Measurements from ENCODE around the gene GAL. TPM values are rescaled to one million over a fixed set of nuclear protein-coding genes. Genes with fewer than 3 reads are reported as not detected.

The GAL gene
- total RNA-seq, 1 donor from 2014 or later = not detected

DNA sequence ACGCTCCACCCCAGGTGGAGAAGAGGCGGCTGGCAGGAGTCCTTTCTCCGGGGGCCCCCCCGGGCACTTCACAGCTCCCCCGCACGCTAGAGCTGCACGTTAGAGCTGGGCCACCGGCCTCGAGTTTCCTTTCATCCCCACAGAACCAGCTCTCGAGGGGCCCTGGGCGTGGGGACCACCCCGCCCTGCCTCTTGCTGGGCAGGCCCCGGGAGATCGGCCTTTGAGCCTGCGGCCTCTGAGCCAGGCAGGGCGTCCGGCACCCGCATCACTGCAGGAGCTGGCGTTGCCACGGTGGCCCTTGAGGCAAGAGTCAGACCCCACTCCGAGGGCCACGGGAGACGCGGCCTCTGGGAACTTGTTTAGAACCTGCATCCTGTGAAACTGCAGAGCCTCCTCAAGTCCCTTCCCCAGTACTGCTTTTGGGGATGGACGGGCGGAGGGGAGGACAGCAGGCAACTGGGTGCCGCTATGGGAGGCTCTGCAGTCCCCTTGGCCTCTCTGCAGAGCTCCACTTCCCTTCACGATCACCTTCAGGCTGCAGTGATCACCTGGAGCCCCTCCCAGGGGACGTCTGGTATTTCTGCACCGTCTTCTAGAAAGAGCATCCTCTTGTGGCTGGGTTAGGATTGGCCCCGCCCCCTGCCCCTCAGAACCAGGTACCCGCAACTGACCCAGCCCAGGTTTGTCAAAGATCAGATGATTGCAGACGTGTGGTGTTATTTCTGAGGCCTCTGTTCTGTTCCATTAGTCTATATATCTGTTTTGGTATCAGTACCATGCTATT lies 13.9 kb upstream of the GAL start:
- Mint-ChIP-seq H3K27me3 (ENCODE audit: insufficient read depth, low read depth) (peaks cover 13% of the 10 kb centered on the region), H3K4me1 (peaks cover 21% of the 10 kb centered on the region), H3K4me3 (no peak overlapping the region), H3K9me3 (peaks cover 6% of the 10 kb centered on the region), H3K27ac (no peak overlapping the region), H3K36me3 (peaks cover 2% of the 10 kb centered on the region)
- Histone ChIP-seq H4K20me1 (ENCODE audit: low read depth) (no peaks in the 10 kb centered on the region), H3K4me3 (no peak overlapping the region), H3K9ac (no peak overlapping the region), H3K79me2 (ENCODE audit: low read depth) (no peaks in the 10 kb centered on the region), H3K9me3 (ENCODE audit: low read depth) (no peaks in the 10 kb centered on the region), H3K27me3 (no peaks in the 10 kb centered on the region), H3K36me3 (no peaks in the 10 kb centered on the region), H3K4me2 (no peak overlapping the region), H3K4me1 (no peaks in the 10 kb centered on the region), H3K27ac (no peak overlapping the region), H2AFZ (replicated peaks) (no peak overlapping the region), H3F3A (ENCODE audit: low read depth) (no peaks in the 10 kb centered on the region)
- TF ChIP-seq, protein P1, sequence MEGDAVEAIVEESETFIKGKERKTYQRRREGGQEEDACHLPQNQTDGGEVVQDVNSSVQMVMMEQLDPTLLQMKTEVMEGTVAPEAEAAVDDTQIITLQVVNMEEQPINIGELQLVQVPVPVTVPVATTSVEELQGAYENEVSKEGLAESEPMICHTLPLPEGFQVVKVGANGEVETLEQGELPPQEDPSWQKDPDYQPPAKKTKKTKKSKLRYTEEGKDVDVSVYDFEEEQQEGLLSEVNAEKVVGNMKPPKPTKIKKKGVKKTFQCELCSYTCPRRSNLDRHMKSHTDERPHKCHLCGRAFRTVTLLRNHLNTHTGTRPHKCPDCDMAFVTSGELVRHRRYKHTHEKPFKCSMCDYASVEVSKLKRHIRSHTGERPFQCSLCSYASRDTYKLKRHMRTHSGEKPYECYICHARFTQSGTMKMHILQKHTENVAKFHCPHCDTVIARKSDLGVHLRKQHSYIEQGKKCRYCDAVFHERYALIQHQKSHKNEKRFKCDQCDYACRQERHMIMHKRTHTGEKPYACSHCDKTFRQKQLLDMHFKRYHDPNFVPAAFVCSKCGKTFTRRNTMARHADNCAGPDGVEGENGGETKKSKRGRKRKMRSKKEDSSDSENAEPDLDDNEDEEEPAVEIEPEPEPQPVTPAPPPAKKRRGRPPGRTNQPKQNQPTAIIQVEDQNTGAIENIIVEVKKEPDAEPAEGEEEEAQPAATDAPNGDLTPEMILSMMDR (IDR thresholded peaks at IDR 0.05) = no peak
- TF ChIP-seq EZH2phosphoT487 (IDR thresholded peaks at IDR 0.05) = no peak
- DNase-seq (ENCODE audit: low spot score) = no peak

DNA sequence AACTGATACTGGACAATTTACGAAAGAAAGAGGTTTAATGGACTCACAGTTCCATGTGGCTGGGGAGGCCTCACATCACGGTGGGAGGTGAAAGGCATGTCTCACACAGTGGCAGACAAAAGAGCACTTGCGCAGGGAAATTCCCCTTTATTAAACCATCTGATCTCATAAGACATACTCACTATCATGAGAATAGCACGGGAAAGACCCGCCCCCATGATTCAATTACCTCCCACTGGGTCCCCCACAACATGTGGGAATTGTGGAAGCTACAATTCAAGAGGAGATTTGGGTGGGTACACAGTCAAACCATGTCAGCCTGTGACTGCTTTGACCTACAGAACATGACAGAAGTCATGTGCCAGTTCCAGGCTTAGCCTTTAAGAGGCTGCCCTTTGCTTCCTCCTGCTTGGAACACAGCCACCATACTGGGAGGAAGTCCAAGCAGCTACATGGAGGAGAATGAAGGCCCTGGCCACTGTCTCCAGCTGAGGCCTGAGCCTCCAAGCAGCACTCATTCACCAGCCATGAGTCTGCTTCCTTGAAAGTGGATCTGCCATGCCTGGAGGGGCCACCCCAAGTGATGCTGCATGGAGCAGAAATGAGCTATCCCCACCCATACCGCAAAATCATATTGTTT lies 10.9 kb upstream of the GAL start:
- no peaks in the 10 kb centered on the region for H3K79me2 ChIP-seq (ENCODE audit: low read depth)
- no peak overlapping the region for H2AFZ ChIP-seq (replicated peaks)
- H3K9me3 ChIP-seq (ENCODE audit: low read depth) = no peaks in the 10 kb centered on the region
- H3K4me3 ChIP-seq = no peak overlapping the region
- no peaks in the 10 kb centered on the region for H3K36me3 ChIP-seq
- no peak overlapping the region for H3K9ac ChIP-seq
- no peaks in the 10 kb centered on the region for H3K27me3 ChIP-seq
- H3F3A ChIP-seq (ENCODE audit: low read depth) = no peaks in the 10 kb centered on the region
- Mint-ChIP-seq H3K27me3 (ENCODE audit: insufficient read depth, low read depth) (peaks cover 14% of the 10 kb centered on the region), H3K9me3 (peaks cover 6% of the 10 kb centered on the region), H3K36me3 (peaks cover 2% of the 10 kb centered on the region), H3K4me1 (peaks cover 21% of the 10 kb centered on the region), H3K4me3 (peak overlapping the region; percentile 25), H3K27ac (peak overlapping the region; percentile 82)
- no peaks in the 10 kb centered on the region for H4K20me1 ChIP-seq (ENCODE audit: low read depth)
- TF ChIP-seq, protein P1 (IDR thresholded peaks at IDR 0.05) = no peak
- TF ChIP-seq EZH2phosphoT487 (IDR thresholded peaks at IDR 0.05) = no peak
- TF ChIP-seq EZH2 (IDR thresholded peaks at IDR 0.05) = no peak
- H3K4me2 ChIP-seq = no peak overlapping the region
- DNase-seq (ENCODE audit: low spot score) = no peak
- H3K4me1 ChIP-seq = no peaks in the 10 kb centered on the region
- no peak overlapping the region for H3K27ac ChIP-seq

DNA sequence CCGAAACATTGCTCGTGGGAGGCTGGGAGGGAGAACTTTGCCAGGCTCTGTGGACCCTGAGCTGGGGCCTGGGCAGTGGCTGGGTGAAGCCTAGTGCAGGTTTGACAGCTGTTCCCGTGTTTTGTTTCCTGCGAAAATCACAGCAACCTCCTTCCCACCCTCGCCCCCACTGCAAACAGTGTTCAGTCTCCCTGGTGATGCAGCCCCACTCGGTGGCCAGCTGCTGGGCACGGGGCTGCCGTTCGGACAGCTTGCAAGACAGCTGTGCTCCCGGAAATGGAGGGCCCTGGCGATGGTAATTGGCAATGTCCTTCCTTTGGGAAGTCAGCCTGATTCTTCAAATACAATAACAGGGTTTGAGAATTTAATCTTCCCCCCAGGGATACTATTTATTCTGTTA lies 10.4 kb upstream of the GAL start:
- Mint-ChIP-seq H3K4me3 (no peak overlapping the region), H3K36me3 (peaks cover 2% of the 10 kb centered on the region), H3K27ac (no peak overlapping the region), H3K4me1 (peaks cover 24% of the 10 kb centered on the region), H3K27me3 (ENCODE audit: insufficient read depth, low read depth) (peaks cover 12% of the 10 kb centered on the region), H3K9me3 (peaks cover 6% of the 10 kb centered on the region)
- no peak for DNase-seq (ENCODE audit: low spot score)
- no peak overlapping the region for H3K9ac ChIP-seq
- no peak overlapping the region for H3K4me2 ChIP-seq
- no peak overlapping the region for H2AFZ ChIP-seq (replicated peaks)
- no peak overlapping the region for H3K27ac ChIP-seq
- H3F3A ChIP-seq (ENCODE audit: low read depth) = no peaks in the 10 kb centered on the region
- no peaks in the 10 kb centered on the region for H3K36me3 ChIP-seq
- H3K4me1 ChIP-seq = no peaks in the 10 kb centered on the region
- no peaks in the 10 kb centered on the region for H4K20me1 ChIP-seq (ENCODE audit: low read depth)
- no peaks in the 10 kb centered on the region for H3K27me3 ChIP-seq
- no peaks in the 10 kb centered on the region for H3K9me3 ChIP-seq (ENCODE audit: low read depth)
- no peaks in the 10 kb centered on the region for H3K79me2 ChIP-seq (ENCODE audit: low read depth)
- TF ChIP-seq, protein P1 (IDR thresholded peaks at IDR 0.05) = no peak
- TF ChIP-seq EZH2phosphoT487 (IDR thresholded peaks at IDR 0.05) (no peak), EZH2 (IDR thresholded peaks at IDR 0.05) (no peak)
- no peak overlapping the region for H3K4me3 ChIP-seq

Data from neural progenitor cell (in vitro differentiated cells).